Ishikawa (cell line): Measurements from ENCODE around the gene HSPH1.

Source experiments
- CEBPB ChIP-seq: IDR thresholded peaks from 2 replicates; pipeline ENCODE4 v1.6.1; 2012
- CREB1 ChIP-seq: IDR thresholded peaks from 2 replicates; pipeline ENCODE4 v1.6.1; 2012; ENCODE audit warnings: low read depth
- EGR1 ChIP-seq: IDR thresholded peaks from 2 replicates; pipeline ENCODE4 v1.6.1; 2012
- EP300 ChIP-seq: IDR thresholded peaks from 2 replicates; pipeline ENCODE4 v1.6.1; 2012; ENCODE audit warnings: borderline replicate concordance
- FOXM1 ChIP-seq: IDR thresholded peaks from 2 replicates; pipeline ENCODE4 v1.6.1; 2012; ENCODE audit warnings: low read depth, borderline replicate concordance
- MAX ChIP-seq: IDR thresholded peaks from 2 replicates; pipeline ENCODE4 v1.6.1; 2012
- NFIC ChIP-seq: IDR thresholded peaks from 2 replicates; pipeline ENCODE4 v1.6.1; 2012
- RAD21 ChIP-seq: IDR thresholded peaks from 2 replicates; pipeline ENCODE4 v1.6.1; 2012; ENCODE audit warnings: low read depth
- REST ChIP-seq: IDR thresholded peaks from 2 replicates; pipeline ENCODE4 v1.6.1; 2012; ENCODE audit warnings: low read depth, mild to moderate bottlenecking
- TAF1 ChIP-seq: IDR thresholded peaks from 2 replicates; pipeline ENCODE4 v1.6.1; 2012; ENCODE audit warnings: low read depth, mild to moderate bottlenecking
- TCF12 ChIP-seq: IDR thresholded peaks from 2 replicates; pipeline ENCODE4 v1.6.1; 2012; ENCODE audit warnings: low read depth
- TEAD4 ChIP-seq: IDR thresholded peaks from 2 replicates; pipeline ENCODE4 v1.6.1; 2012
- USF1 ChIP-seq: IDR thresholded peaks from 2 replicates; pipeline ENCODE4 v1.6.1; 2012
- YY1 ChIP-seq: IDR thresholded peaks from 2 replicates; pipeline ENCODE4 v1.6.1; 2012; ENCODE audit warnings: low read depth
- ZBTB7A ChIP-seq: IDR thresholded peaks from 2 replicates; pipeline ENCODE4 v1.6.1; 2012; ENCODE audit warnings: low read depth

HSPH1 gene

GRCh38 chr13:31111136-31111535 is 50.6 kb downstream of the HSPH1 start:
- TF ChIP-seq CEBPB (no peak), EGR1 (no peak), REST (no peak), ZBTB7A (no peak), NFIC (no peak), CREB1 (no peak), RAD21 (no peak), YY1 (no peak), TEAD4 (no peak), TAF1 (no peak), MAX (no peak), TCF12 (no peak), EP300 (no peak), USF1 (no peak), FOXM1 (no peak)

GRCh38 chr13:31110617-31111016 is 51.1 kb downstream of the HSPH1 start:
- TF ChIP-seq RAD21: no peak
- no peak for TF ChIP-seq CEBPB
- no peak for TF ChIP-seq TEAD4
- no peak for TF ChIP-seq MAX
- TF ChIP-seq CREB1: no peak
- no peak for TF ChIP-seq EP300
- no peak for TF ChIP-seq REST
- TF ChIP-seq NFIC: no peak
- no peak for TF ChIP-seq TCF12
- TF ChIP-seq TAF1: no peak
- TF ChIP-seq USF1: no peak
- TF ChIP-seq EGR1: no peak
- no peak for TF ChIP-seq YY1
- no peak for TF ChIP-seq ZBTB7A
- no peak for TF ChIP-seq FOXM1

GRCh38 chr13:31110169-31110568 is 51.5 kb downstream of the HSPH1 start:
- TF ChIP-seq EP300 (no peak), EGR1 (no peak), ZBTB7A (no peak), TEAD4 (no peak), NFIC (no peak), TAF1 (no peak), CEBPB (no peak), MAX (no peak), CREB1 (no peak), YY1 (no peak), FOXM1 (no peak), REST (no peak), TCF12 (no peak), USF1 (no peak)

GRCh38 chr13:31107109-31107508 is 54.6 kb downstream of the HSPH1 start:
- TF ChIP-seq CEBPB (no peak), USF1 (no peak), YY1 (no peak), ZBTB7A (no peak), EGR1 (no peak), REST (no peak), TAF1 (no peak), FOXM1 (no peak), RAD21 (no peak), NFIC (no peak), EP300 (no peak), TCF12 (no peak), TEAD4 (no peak), CREB1 (no peak), MAX (no peak)
